Measurements from ENCODE around the gene SLC13A2.

- TF ChIP-seq POLR2A (IDR thresholded peaks at IDR 0.05; ENCODE audit: low read length) (no peak), GATA1 (IDR thresholded peaks at IDR 0.05; ENCODE audit: low read depth, low read length) (no peak)
Measured at GRCh38 chr17:28498652-28499363, 25.4 kb downstream of the SLC13A2 start.
